Measurements from ENCODE around the gene CNIH3. TPM values are rescaled to one million over a fixed set of nuclear protein-coding genes. Genes with fewer than 3 reads are reported as not detected.

The CNIH3 gene
- total RNA-seq, 3 donors from 2014 or later (not counting 1 experiment from before 2014, with no cell fraction given) = 2.8 to 5.4 (median 5.0) TPM

GRCh38 chr1:224739997-224740684 lies 124.0 kb downstream of the CNIH3 start:
- no peak overlapping the region for H3K4me3 Mint-ChIP-seq
- H3K36me3 ChIP-seq (ENCODE audit: control insufficient read depth, insufficient read depth, low read length) = no peaks in the 10 kb centered on the region
- H3K36me3 Mint-ChIP-seq = no peaks in the 10 kb centered on the region
- H3K9me3 ChIP-seq (ENCODE audit: control insufficient read depth, insufficient read depth, low read length) = no peaks in the 10 kb centered on the region
- peaks cover 3% of the 10 kb centered on the region for H3K4me1 ChIP-seq (ENCODE audit: control insufficient read depth, insufficient read depth, low read length)
- no peak for TF ChIP-seq CTCF (IDR thresholded peaks at IDR 0.05)
- H3K27me3 Mint-ChIP-seq (ENCODE audit: low read depth in 2 of 2) = peaks cover 3 to 5% of the 10 kb centered on the region in 2 donors
- H3K4me3 ChIP-seq (ENCODE audit: low read length) = no peak overlapping the region
- no peak overlapping the region for H3K27ac Mint-ChIP-seq
- no peaks in the 10 kb centered on the region for H3K9me3 Mint-ChIP-seq
- H3K27me3 ChIP-seq (ENCODE audit: control insufficient read depth, insufficient read depth, low read length) = no peaks in the 10 kb centered on the region
- intact Hi-C loops (cut with micrococcal nuclease) = no loop called here
- peaks cover 0 to 2% of the 10 kb centered on the region in 2 donors for H3K4me1 Mint-ChIP-seq
- DNase-seq (no peak), ATAC-seq (no peak)
- WGBS (ENCODE audit: insufficient coverage) = 25% methylated on average over 5 of the region's 7 CpGs
- no peak overlapping the region for H3K27ac ChIP-seq (ENCODE audit: low read length)

- intact Hi-C loops (cut with micrococcal nuclease) = no loop called here
Observed at GRCh38 chr1:224740685-224741052, 124.6 kb downstream of the CNIH3 start.

GRCh38 chr1:224742349-224742748 lies 126.2 kb downstream of the CNIH3 start:
- Mint-ChIP-seq H3K27ac (no peak overlapping the region), H3K4me1 (no peaks in the 10 kb centered on the region), H3K27me3 (ENCODE audit: low read depth in 2 of 2) (peaks cover 3 to 5% of the 10 kb centered on the region in 2 donors), H3K4me3 (no peak overlapping the region), H3K36me3 (no peaks in the 10 kb centered on the region), H3K9me3 (no peaks in the 10 kb centered on the region)
- no peaks in the 10 kb centered on the region for H3K9me3 ChIP-seq (ENCODE audit: control insufficient read depth, insufficient read depth, low read length)
- ATAC-seq (no peak), DNase-seq (no peak)
- no peak for TF ChIP-seq CTCF (IDR thresholded peaks at IDR 0.05)
- WGBS (ENCODE audit: insufficient coverage) = 90% methylated on average over 6 of the region's 6 CpGs
- no peak overlapping the region for H3K4me3 ChIP-seq (ENCODE audit: low read length)
- H3K27ac ChIP-seq (ENCODE audit: low read length) = no peak overlapping the region
- H3K36me3 ChIP-seq (ENCODE audit: control insufficient read depth, insufficient read depth, low read length) = no peaks in the 10 kb centered on the region
- no peaks in the 10 kb centered on the region for H3K27me3 ChIP-seq (ENCODE audit: control insufficient read depth, insufficient read depth, low read length)
- H3K4me1 ChIP-seq (ENCODE audit: control insufficient read depth, insufficient read depth, low read length) = no peaks in the 10 kb centered on the region
- intact Hi-C loops (cut with micrococcal nuclease) = no loop called here

More at GRCh38 chr1:224740685-224741052, 124.6 kb downstream of the CNIH3 start:
- ATAC-seq = no peak
- Histone ChIP-seq H3K27ac (ENCODE audit: low read length) (no peak overlapping the region), H3K9me3 (ENCODE audit: control insufficient read depth, insufficient read depth, low read length) (no peaks in the 10 kb centered on the region), H3K27me3 (ENCODE audit: control insufficient read depth, insufficient read depth, low read length) (no peaks in the 10 kb centered on the region), H3K36me3 (ENCODE audit: control insufficient read depth, insufficient read depth, low read length) (no peaks in the 10 kb centered on the region), H3K4me3 (ENCODE audit: low read length) (no peak overlapping the region), H3K4me1 (ENCODE audit: control insufficient read depth, insufficient read depth, low read length) (no peaks in the 10 kb centered on the region)
- Mint-ChIP-seq H3K36me3 (no peaks in the 10 kb centered on the region), H3K27me3 (ENCODE audit: low read depth in 2 of 2) (peaks cover 3 to 5% of the 10 kb centered on the region in 2 donors), H3K4me1 (no peaks in the 10 kb centered on the region), H3K27ac (no peak overlapping the region), H3K4me3 (no peak overlapping the region), H3K9me3 (no peaks in the 10 kb centered on the region)
- no peak for TF ChIP-seq CTCF (IDR thresholded peaks at IDR 0.05)
- 92% methylated on average over 5 of the region's 5 CpGs for WGBS (ENCODE audit: insufficient coverage)
- DNase-seq = no peak
